Upper lobe of left lung (tissue), 6 donors: ENCODE measurements around the gene IL17D. TPM values are rescaled to one million over a fixed set of nuclear protein-coding genes. Genes with fewer than 3 reads are reported as not detected.

Experiments used
- ATAC-seq, 2 donors: fragments of 200-7000 bp; cut with Tn5 transposase; one replicate each; pipeline ENCODE4 v1.9.1; 2022; ENCODE audit warnings: mild to moderate bottlenecking in 2 of 2, moderate library complexity in 2 of 2; ENCODE audit not compliant: low FRiP score in 2 of 2
- DNase-seq, 2 donors: peaks; one replicate each; pipeline ENCODE4 v3.0.0-alpha.2; 2019 to 2020
- H3K27ac ChIP-seq, 4 donors: fragments of 200-600 bp; sonication (generic); one replicate each; pipeline ENCODE4 v1.5.1; 2016 to 2019
- H3K27me3 ChIP-seq, 4 donors: fragments of 200-600 bp; sonication (generic); one replicate each; pipeline ENCODE4 v1.5.1; 2017 to 2019
- H3K36me3 ChIP-seq, 4 donors: fragments of 200-600 bp; sonication (generic); one replicate each; pipeline ENCODE4 v1.5.1; 2016 to 2019
- H3K4me1 ChIP-seq, 4 donors: fragments of 200-600 bp; sonication (generic); one replicate each; pipeline ENCODE4 v1.5.1; 2018 to 2019
- H3K4me3 ChIP-seq, 4 donors: fragments of 200-600 bp; sonication (generic); one replicate each; pipeline ENCODE4 v1.5.1; 2017 to 2019; ENCODE audit warnings: mild to moderate bottlenecking in 2 of 4, moderate library complexity in 1 of 4
- H3K9me3 ChIP-seq, 4 donors: fragments of 200-600 bp; sonication (generic); one replicate each; pipeline ENCODE4 v1.5.1; 2018 to 2019
- CTCF ChIP-seq, 6 experiments: fragments of 450-650 bp in 4 of 6; fragments of 200-600 bp in 2 of 6; sonication (generic) in 2 of 6; IDR thresholded peaks; one replicate each; pipeline ENCODE4 v1.5.1; 2016 to 2019; ENCODE audit warnings: antibody characterized with exemption in 6 of 6
- EP300 ChIP-seq, 4 donors: sonication (generic); formaldehyde crosslinking; IDR thresholded peaks; one replicate each; pipeline ENCODE4 v1.5.1; 2017; ENCODE audit warnings: antibody characterized with exemption in 4 of 4, control low read depth in 2 of 4
- POLR2A ChIP-seq, 4 donors: fragments of 450-650 bp; IDR thresholded peaks; one replicate each; pipeline ENCODE4 v1.5.1; 2016 to 2017; ENCODE audit warnings: antibody characterized with exemption in 4 of 4, mild to moderate bottlenecking in 2 of 4
- POLR2AphosphoS5 ChIP-seq, 2 donors: sonication (generic); formaldehyde crosslinking; IDR thresholded peaks; one replicate each; pipeline ENCODE4 v1.5.1; 2017; ENCODE audit warnings: antibody characterized with exemption in 2 of 2
- WGBS, 2 donors: methylation state at CpG; one replicate each; pipeline ENCODE4 v1.1.5; 2017 to 2018; 5-methylcytosine and 5-hydroxymethylcytosine counted together
- total RNA-seq, 6 donors: library from RNA; depleted of rRNA in 4 of 6; stranded (reverse); fragments of >200 nt in 4 of 6; gene quantifications; one replicate each; pipeline versions ENCODE4 v1.1.0 to v1.2.1, GENCODE V29; 2016 to 2021
- donor health status: DM: no; HTN: no; CAD: no; lungs with moderate emphysema.
- donor health status: DM: no; HTN: yes; CAD: no; lungs with severe emphysema.

The IL17D gene
- total RNA-seq, 6 donors from 2014 or later: 1.0 to 6.4 (median 2.4) TPM

GRCh38 chr13:20769834-20770233, 66.3 kb downstream of the IL17D start:
- WGBS, 2 donors: 95% methylated on average over 1 of the region's 1 CpG
- no peak for DNase-seq
- peaks cover 7 to 16% (median 9%) of the 10 kb centered on the region in 4 donors for H3K4me1 ChIP-seq
- H3K27ac ChIP-seq: no peak overlapping the region
- no peak overlapping the region for H3K4me3 ChIP-seq
- TF ChIP-seq POLR2AphosphoS5 (IDR thresholded peaks at IDR 0.05) (no peak), CTCF (IDR thresholded peaks at IDR 0.05) (no peak), POLR2A (IDR thresholded peaks at IDR 0.05) (no peak), EP300 (IDR thresholded peaks at IDR 0.05) (no peak)
- no peak for ATAC-seq
- H3K36me3 ChIP-seq: no peaks in the 10 kb centered on the region
- H3K27me3 ChIP-seq: no peaks in the 10 kb centered on the region
- peaks cover 0 to 10% (median 5%) of the 10 kb centered on the region in 4 donors for H3K9me3 ChIP-seq

Other genes with a start within 250 kb of the IL17D start
- 10 to 100 TPM; 22.2 to 38.9 (median 28.7) TPM for gene CRYL1, start 177.8 kb upstream of the IL17D start, total RNA-seq
- 10 to 100 TPM in 4 of 6 donors, 1 to 10 TPM in 2; 5.5 to 55.5 (median 15.5) TPM for gene IFT88, start 136.5 kb upstream of the IL17D start, total RNA-seq
- gene EEF1AKMT1, start 70.3 kb downstream of the IL17D start, total RNA-seq: 10 to 100 TPM in 2 of 6 donors, 1 to 10 TPM in 4; 3.1 to 13.8 (median 9.0) TPM
- 10 to 100 TPM; 15.7 to 33.0 (median 17.4) TPM for gene XPO4, start 199.0 kb downstream of the IL17D start, total RNA-seq